Activated B cell treated with CpG ODN at 0.5 μM for 24 hours (primary cell): ENCODE measurements around the gene NIPAL3. TPM values are rescaled to one million over a fixed set of nuclear protein-coding genes. Genes with fewer than 3 reads are reported as not detected.
A peak's percentile ranks its signal among the peaks of the same experiment; 100 is the strongest.

Experiments
- ATAC-seq: fragments of 200-7000 bp; cut with Tn5 transposase; one replicate; pipeline ENCODE4 v1.10.0; 2021; ENCODE audit warnings: low read depth, mild to moderate bottlenecking, moderate library complexity
- CTCF ChIA-PET: fragments of 350-600 bp; sonication (Branson Sonifier 250); formaldehyde crosslinking; loops from one replicate; lab custom pipeline; 2021; ENCODE audit warnings: antibody characterized with exemption; lab: Charles Lee
- POLR2A ChIA-PET: fragments of 350-600 bp; sonication (Branson Sonifier 250); formaldehyde crosslinking; loops from one replicate; lab custom pipeline; 2021; ENCODE audit warnings: antibody characterized with exemption; lab: Charles Lee
- DNase-seq: peaks from one replicate; pipeline ENCODE4 v3.0.0; 2022
- H3K27ac Mint-ChIP-seq: one replicate; pipeline ENCODE4 v1.8.0; 2020; ENCODE audit warnings: mixed read lengths
- H3K27me3 Mint-ChIP-seq: one replicate; pipeline ENCODE4 v1.8.0; 2021; ENCODE audit warnings: mixed read lengths
- H3K36me3 Mint-ChIP-seq: one replicate; pipeline ENCODE4 v1.8.0; 2021; ENCODE audit warnings: low read depth, mixed read lengths
- H3K4me1 Mint-ChIP-seq: one replicate; pipeline ENCODE4 v1.8.0; 2021; ENCODE audit warnings: mixed read lengths
- H3K4me3 Mint-ChIP-seq: one replicate; pipeline ENCODE4 v1.8.0; 2020; ENCODE audit warnings: mild to moderate bottlenecking, mixed read lengths
- H3K9me3 Mint-ChIP-seq: one replicate; pipeline ENCODE4 v1.8.0; 2020; ENCODE audit warnings: mixed read lengths
- CTCF ChIP-seq: fragments of 200-600 bp; IDR thresholded peaks from one replicate; pipeline ENCODE4 v1.8.0; 2022; ENCODE audit warnings: antibody characterized with exemption, mild to moderate bottlenecking
- intact Hi-C: fragments of 100-400 bp; cut with micrococcal nuclease; formaldehyde crosslinking; loops from one replicate; pipeline ENCODE4 v1.15.1; 2024
- total RNA-seq: library from RNA; stranded (reverse); gene quantifications from 2 replicates; pipeline ENCODE4 v1.2.3, GENCODE V29; 2022

NIPAL3 gene
- total RNA-seq, 1 donor from 2014 or later, result 23.2 TPM

DNA sequence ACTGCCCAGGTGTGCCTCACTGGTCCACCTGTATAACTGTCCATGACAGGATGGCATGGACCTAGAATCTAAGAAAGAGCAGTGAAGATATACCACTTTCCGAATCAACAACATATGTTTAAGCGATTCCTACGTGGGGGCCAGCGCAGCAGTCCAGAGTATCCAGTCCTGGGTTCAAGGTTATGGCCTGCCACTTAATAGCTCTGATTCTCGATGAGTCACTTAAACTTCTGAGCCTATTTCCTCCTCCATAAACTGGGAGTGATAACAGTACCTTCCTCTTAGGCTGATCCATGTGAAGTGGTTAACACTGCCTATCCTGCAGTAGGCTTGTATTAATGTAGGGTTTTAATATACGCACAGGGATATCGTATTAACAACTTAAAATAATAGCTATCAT, 4.9 kb upstream of the NIPAL3 start:
- intact Hi-C loops, result loop anchor here (10.0 kb wide), 2 partner anchors 834 to 1066 kb away; partner anchors contain the start of genes HNRNPR and RSRP1
- H3K4me3 Mint-ChIP-seq, result no peak overlapping the region
- TF ChIP-seq CTCF, result no peak
- ATAC-seq, result no peak
- H3K36me3 Mint-ChIP-seq, result peaks cover 4% of the 10 kb centered on the region
- no peaks in the 10 kb centered on the region for H3K9me3 Mint-ChIP-seq
- CTCF ChIA-PET, result interaction anchor here (2.5 kb wide), 1 partner anchor 177 kb away, joined by 10 read pairs; no protein-coding TSS in a partner anchor
- H3K27ac Mint-ChIP-seq, result no peak overlapping the region
- DNase-seq, result no peak
- no peaks in the 10 kb centered on the region for H3K27me3 Mint-ChIP-seq
- peaks cover 28% of the 10 kb centered on the region for H3K4me1 Mint-ChIP-seq
- POLR2A ChIA-PET, result no interaction called here

GRCh38 chr1:24411963-24412362, 3.6 kb upstream of the NIPAL3 start:
- no peak for DNase-seq
- no peak for TF ChIP-seq CTCF
- ATAC-seq, result no peak
- intact Hi-C loops, result loop anchor here (10.0 kb wide), 2 partner anchors 833 to 1067 kb away; partner anchors contain the start of genes HNRNPR and RSRP1
- Mint-ChIP-seq H3K27me3 (no peaks in the 10 kb centered on the region), H3K4me1 (peaks cover 39% of the 10 kb centered on the region), H3K27ac (no peak overlapping the region), H3K36me3 (peaks cover 8% of the 10 kb centered on the region), H3K9me3 (no peaks in the 10 kb centered on the region), H3K4me3 (peak overlapping the region; percentile 1)
- POLR2A ChIA-PET, result interaction anchor here (1.0 to 1.4 kb wide), 2 partner anchors 90 to 431 kb away, joined by 3 read pairs; partner anchors contain the start of gene SRSF10
- CTCF ChIA-PET, result interaction anchor here (5.6 kb wide), 1 partner anchor 19 kb away, joined by 70 read pairs; no protein-coding TSS in a partner anchor

DNA sequence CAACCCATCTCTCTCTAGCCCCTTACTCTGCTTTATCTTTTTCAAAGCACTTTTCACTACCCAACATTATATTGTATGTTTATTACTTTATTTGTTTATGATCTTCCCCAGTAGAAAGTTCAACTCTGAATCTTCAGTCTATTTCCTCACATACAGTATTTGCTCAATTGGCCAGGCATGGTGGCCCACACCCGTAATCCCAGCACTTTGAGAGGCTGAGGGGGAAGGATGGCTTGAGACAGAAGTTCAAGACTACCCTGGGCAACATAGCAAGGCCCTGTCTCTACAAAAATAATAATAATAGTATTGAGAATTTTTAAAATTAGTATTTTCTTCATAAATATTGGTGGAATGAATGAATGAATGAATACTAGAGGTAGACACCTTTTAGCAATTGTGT, 3.2 kb upstream of the NIPAL3 start:
- H3K4me1 Mint-ChIP-seq, result peaks cover 42% of the 10 kb centered on the region
- no peak for ATAC-seq
- H3K9me3 Mint-ChIP-seq, result no peaks in the 10 kb centered on the region
- no peak overlapping the region for H3K27ac Mint-ChIP-seq
- no peak for TF ChIP-seq CTCF
- H3K27me3 Mint-ChIP-seq, result no peaks in the 10 kb centered on the region
- CTCF ChIA-PET, result interaction anchor here (1.2 to 5.6 kb wide), 6 partner anchors 20 to 262 kb away, joined by 4 to 70 read pairs (median 4); no protein-coding TSS in a partner anchor
- peak overlapping the region; percentile 1 for H3K4me3 Mint-ChIP-seq
- intact Hi-C loops, result loop anchor here (10.0 kb wide), 2 partner anchors 832 to 1068 kb away; partner anchors contain the start of genes HNRNPR and RSRP1
- H3K36me3 Mint-ChIP-seq, result peaks cover 8% of the 10 kb centered on the region
- POLR2A ChIA-PET, result interaction anchor here (1.4 to 2.4 kb wide), 3 partner anchors 19 to 432 kb away, joined by 3 to 6 read pairs (median 4); partner anchors contain the start of gene SRSF10
- no peak for DNase-seq

DNA sequence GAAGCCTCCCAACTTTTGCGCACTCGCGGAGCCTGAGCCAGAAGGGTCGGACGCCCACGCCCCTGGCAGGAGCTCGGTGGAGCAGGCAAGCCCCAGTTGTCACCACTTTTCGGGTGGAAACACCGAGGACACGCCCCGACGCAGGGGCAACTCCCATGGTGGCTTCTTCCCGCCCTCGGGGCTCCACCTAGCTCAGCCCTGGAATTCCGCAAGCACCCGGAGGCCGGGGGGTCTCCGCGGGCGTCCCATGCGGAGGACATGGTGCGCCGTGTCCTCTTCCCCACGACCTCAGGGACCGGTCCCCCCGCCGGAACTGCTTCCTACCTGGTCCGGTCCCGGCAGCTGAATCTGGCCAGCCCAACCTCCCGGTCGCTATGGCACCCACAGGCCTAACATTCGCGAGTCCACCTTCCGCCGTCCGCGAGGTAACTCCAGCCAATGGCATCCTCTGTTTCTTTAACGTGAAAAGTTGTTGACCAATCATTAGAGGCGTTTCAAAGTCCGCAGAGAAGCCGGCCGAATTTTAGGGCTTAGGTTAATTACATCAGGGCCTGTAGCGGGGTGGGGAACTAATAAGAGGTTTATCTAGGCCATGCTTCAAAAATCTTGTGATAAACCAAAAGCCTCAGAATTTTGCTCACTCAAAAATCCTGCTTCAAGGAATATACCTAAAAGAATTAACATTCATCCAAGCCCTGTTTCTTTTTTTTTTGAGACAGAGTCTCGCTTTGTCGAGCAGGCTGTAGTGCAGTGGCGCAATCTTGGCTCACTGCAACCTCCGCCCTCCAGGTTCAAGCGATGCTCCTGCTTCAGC, 2.0 kb upstream of the NIPAL3 start, which contains the start of gene STPG1:
Gene STPG1, minus strand, starts transcription at position 433 of the 814 bp plus-strand sequence. CDS start 12,394 bp downstream, outside the sequence.
- Mint-ChIP-seq H3K4me1 (peaks cover 47% of the 10 kb centered on the region), H3K4me3 (peak within 1 kb of the TSS; percentile 98), H3K36me3 (peaks cover 11% of the 10 kb centered on the region)

More for the DNA sequence above, 2.0 kb upstream of the NIPAL3 start, which contains the start of gene STPG1:
- POLR2A ChIA-PET, result interaction anchor here (0.6 to 4.4 kb wide), 10 partner anchors 16 to 1904 kb away, joined by 3 to 42 read pairs (median 4); partner anchors contain the start of genes RCAN3 and SRSF10
- intact Hi-C loops, result loop anchor here (1.0 to 10.0 kb wide), 3 partner anchors 40 to 1069 kb away; partner anchors contain the start of genes HNRNPR and RSRP1
- no peaks in the 10 kb centered on the region for H3K27me3 Mint-ChIP-seq
- peak within 1 kb of the TSS; percentile 85 for H3K27ac Mint-ChIP-seq
- H3K9me3 Mint-ChIP-seq, result no peaks in the 10 kb centered on the region
- ATAC-seq, result peak; percentile 53
- TF ChIP-seq CTCF, result no peak
- CTCF ChIA-PET, result interaction anchor here (0.6 to 5.9 kb wide), 9 partner anchors 21 to 263 kb away, joined by 3 to 74 read pairs (median 4); no protein-coding TSS in a partner anchor
- DNase-seq, result peak; percentile 77
